SU-DHL-6 (cell line): ENCODE measurements around the gene LRRC14B.

Experiments used
- CTCF ChIP-seq: fragments of 200-600 bp; sonication (generic); IDR thresholded peaks from one replicate; pipeline ENCODE4 v1.5.1; 2017; ENCODE audit warnings: antibody characterized with exemption, mild to moderate bottlenecking, low read length, moderate library complexity; ENCODE audit not compliant: insufficient read depth, poor library complexity, severe bottlenecking
- EZH2phosphoT487 ChIP-seq: fragments of 200-600 bp; sonication (generic), shearing (Covaris generic); conservative IDR thresholded peaks from 2 replicates; pipeline ENCODE4 v1.6.1; 2018; ENCODE audit warnings: mild to moderate bottlenecking, antibody characterized with exemption, low read length, moderate library complexity, mixed read lengths

GRCh38 chr5:231661-232060, 40.4 kb downstream of the LRRC14B start:
- no peak for TF ChIP-seq CTCF
- no peak for TF ChIP-seq EZH2phosphoT487
